Astrocyte (in vitro differentiated cells and primary cell): Measurements from ENCODE around the gene MYO1E. TPM values are rescaled to one million over a fixed set of nuclear protein-coding genes. Genes with fewer than 3 reads are reported as not detected.

Source experiments
- DNase-seq: peaks from one replicate; pipeline ENCODE4 v3.0.0-alpha.2; 2010; ENCODE audit warnings: low read depth
- FAIRE-seq: peaks from 2 replicates; lab custom pipeline; 2011; peaks lifted over from hg19 to GRCh38; lab: Jason Lieb, UNC
- H2AFZ ChIP-seq: 2 replicates; pipeline ENCODE4 v1.6.0; 2012; ENCODE audit warnings: low read depth, low read length, inconsistent platforms
- H3K27ac ChIP-seq: 2 replicates; pipeline ENCODE4 v1.5.1; 2011; ENCODE audit warnings: low read depth, low read length, inconsistent platforms
- H3K27me3 ChIP-seq: 2 replicates; pipeline ENCODE4 v1.6.0; 2011; ENCODE audit warnings: low read length, inconsistent platforms; ENCODE audit not compliant: insufficient read depth
- H3K36me3 ChIP-seq: 2 replicates; pipeline ENCODE4 v1.5.1; 2011; ENCODE audit warnings: low read length, inconsistent platforms; ENCODE audit not compliant: insufficient read depth
- H3K4me1 ChIP-seq: 2 replicates; pipeline ENCODE4 v1.5.1; 2011; ENCODE audit warnings: low read length, inconsistent platforms; ENCODE audit not compliant: insufficient read depth
- H3K4me2 ChIP-seq: 2 replicates; pipeline ENCODE4 v1.6.0; 2012; ENCODE audit warnings: low read length, inconsistent platforms
- H3K4me3 ChIP-seq: 2 replicates; pipeline ENCODE4 v1.5.1; 2011; ENCODE audit warnings: low read depth, mild to moderate bottlenecking, low read length, inconsistent platforms; ENCODE audit not compliant: insufficient read depth
- H3K79me2 ChIP-seq: 2 replicates; pipeline ENCODE4 v1.6.0; 2012; ENCODE audit warnings: mild to moderate bottlenecking, low read length, inconsistent platforms; ENCODE audit not compliant: insufficient read depth
- H3K9ac ChIP-seq: 2 replicates; pipeline ENCODE4 v1.6.0; 2012; ENCODE audit warnings: mild to moderate bottlenecking, low read length, inconsistent platforms
- H3K9me3 ChIP-seq: 2 replicates; pipeline ENCODE4 v1.5.1; 2012; ENCODE audit warnings: low read depth, mild to moderate bottlenecking, low read length, inconsistent platforms; ENCODE audit not compliant: insufficient read depth
- H4K20me1 ChIP-seq: 2 replicates; pipeline ENCODE4 v1.6.0; 2012; ENCODE audit warnings: low read length, inconsistent platforms; ENCODE audit not compliant: insufficient read depth
- H3K27ac Mint-ChIP-seq: one replicate; pipeline ENCODE4 v1.8.0; 2021; ENCODE audit warnings: mild to moderate bottlenecking, mixed read lengths; ENCODE audit not compliant: unreplicated experiment
- H3K27me3 Mint-ChIP-seq: one replicate; pipeline ENCODE4 v1.8.0; 2021; ENCODE audit warnings: low read depth, mixed read lengths; ENCODE audit not compliant: unreplicated experiment
- H3K36me3 Mint-ChIP-seq: one replicate; pipeline ENCODE4 v1.8.0; 2021; ENCODE audit warnings: low read depth, mixed read lengths; ENCODE audit not compliant: unreplicated experiment
- H3K4me1 Mint-ChIP-seq: one replicate; pipeline ENCODE4 v1.8.0; 2021; ENCODE audit warnings: low read depth, mixed read lengths; ENCODE audit not compliant: unreplicated experiment
- H3K4me3 Mint-ChIP-seq: one replicate; pipeline ENCODE4 v1.8.0; 2021; ENCODE audit warnings: mild to moderate bottlenecking, moderate library complexity, mixed read lengths; ENCODE audit not compliant: unreplicated experiment
- H3K9me3 Mint-ChIP-seq: one replicate; pipeline ENCODE4 v1.8.0; 2021; ENCODE audit warnings: mild to moderate bottlenecking, mixed read lengths; ENCODE audit not compliant: unreplicated experiment
- EZH2 ChIP-seq: IDR thresholded peaks from 2 replicates; pipeline ENCODE4 v1.6.1; 2012; ENCODE audit warnings: mild to moderate bottlenecking, low read length, inconsistent platforms; ENCODE audit not compliant: insufficient read depth
- total RNA-seq: library from RNA; stranded (reverse); gene quantifications from 2 replicates; pipeline ENCODE4 v1.2.1, GENCODE V29; 2021
- TF ChIP-seq, protein P1 (sequence below): IDR thresholded peaks from 2 replicates; pipeline ENCODE4 v1.5.1; 2011; ENCODE audit warnings: low read depth, mild to moderate bottlenecking, inconsistent platforms, low read length, moderate library complexity; ENCODE audit not compliant: insufficient read depth

Gene MYO1E
- total RNA-seq, 1 donor from 2014 or later: 227 TPM

DNA sequence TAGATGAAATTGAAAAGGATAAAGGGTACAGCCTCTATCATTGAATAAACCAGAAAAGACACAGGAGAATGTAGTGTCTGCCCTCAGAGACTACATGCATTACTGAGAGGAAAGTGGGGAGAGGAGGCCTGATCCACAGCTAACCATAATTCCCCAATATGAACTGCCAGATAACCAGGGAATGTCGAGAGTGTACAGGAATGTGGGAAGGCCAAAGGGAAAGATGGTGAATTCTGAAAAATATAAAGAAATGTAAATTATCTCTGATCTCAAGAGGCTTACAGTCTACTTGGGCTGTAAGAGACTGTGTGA lies 22.3 kb downstream of the MYO1E start:
- Mint-ChIP-seq H3K4me1 (peaks cover 34% of the 10 kb centered on the region), H3K27me3 (no peaks in the 10 kb centered on the region), H3K9me3 (no peaks in the 10 kb centered on the region), H3K4me3 (peak overlapping the region; percentile 17), H3K36me3 (peaks cover 4% of the 10 kb centered on the region), H3K27ac (peak overlapping the region; percentile 96)
- FAIRE-seq: no peak
- DNase-seq: no peak
- Histone ChIP-seq H3K4me3 (no peak overlapping the region), H3K27me3 (no peaks in the 10 kb centered on the region), H2AFZ (no peak overlapping the region), H4K20me1 (peaks cover 71% of the 10 kb centered on the region), H3K4me2 (peak overlapping the region; percentile 76), H3K9me3 (no peaks in the 10 kb centered on the region), H3K4me1 (peaks cover 17% of the 10 kb centered on the region), H3K9ac (peak overlapping the region; percentile 62), H3K36me3 (no peaks in the 10 kb centered on the region), H3K27ac (peak overlapping the region; percentile 89), H3K79me2 (peaks cover 86% of the 10 kb centered on the region)
- TF ChIP-seq, protein P1, sequence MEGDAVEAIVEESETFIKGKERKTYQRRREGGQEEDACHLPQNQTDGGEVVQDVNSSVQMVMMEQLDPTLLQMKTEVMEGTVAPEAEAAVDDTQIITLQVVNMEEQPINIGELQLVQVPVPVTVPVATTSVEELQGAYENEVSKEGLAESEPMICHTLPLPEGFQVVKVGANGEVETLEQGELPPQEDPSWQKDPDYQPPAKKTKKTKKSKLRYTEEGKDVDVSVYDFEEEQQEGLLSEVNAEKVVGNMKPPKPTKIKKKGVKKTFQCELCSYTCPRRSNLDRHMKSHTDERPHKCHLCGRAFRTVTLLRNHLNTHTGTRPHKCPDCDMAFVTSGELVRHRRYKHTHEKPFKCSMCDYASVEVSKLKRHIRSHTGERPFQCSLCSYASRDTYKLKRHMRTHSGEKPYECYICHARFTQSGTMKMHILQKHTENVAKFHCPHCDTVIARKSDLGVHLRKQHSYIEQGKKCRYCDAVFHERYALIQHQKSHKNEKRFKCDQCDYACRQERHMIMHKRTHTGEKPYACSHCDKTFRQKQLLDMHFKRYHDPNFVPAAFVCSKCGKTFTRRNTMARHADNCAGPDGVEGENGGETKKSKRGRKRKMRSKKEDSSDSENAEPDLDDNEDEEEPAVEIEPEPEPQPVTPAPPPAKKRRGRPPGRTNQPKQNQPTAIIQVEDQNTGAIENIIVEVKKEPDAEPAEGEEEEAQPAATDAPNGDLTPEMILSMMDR: no peak
- TF ChIP-seq EZH2: no peak

DNA sequence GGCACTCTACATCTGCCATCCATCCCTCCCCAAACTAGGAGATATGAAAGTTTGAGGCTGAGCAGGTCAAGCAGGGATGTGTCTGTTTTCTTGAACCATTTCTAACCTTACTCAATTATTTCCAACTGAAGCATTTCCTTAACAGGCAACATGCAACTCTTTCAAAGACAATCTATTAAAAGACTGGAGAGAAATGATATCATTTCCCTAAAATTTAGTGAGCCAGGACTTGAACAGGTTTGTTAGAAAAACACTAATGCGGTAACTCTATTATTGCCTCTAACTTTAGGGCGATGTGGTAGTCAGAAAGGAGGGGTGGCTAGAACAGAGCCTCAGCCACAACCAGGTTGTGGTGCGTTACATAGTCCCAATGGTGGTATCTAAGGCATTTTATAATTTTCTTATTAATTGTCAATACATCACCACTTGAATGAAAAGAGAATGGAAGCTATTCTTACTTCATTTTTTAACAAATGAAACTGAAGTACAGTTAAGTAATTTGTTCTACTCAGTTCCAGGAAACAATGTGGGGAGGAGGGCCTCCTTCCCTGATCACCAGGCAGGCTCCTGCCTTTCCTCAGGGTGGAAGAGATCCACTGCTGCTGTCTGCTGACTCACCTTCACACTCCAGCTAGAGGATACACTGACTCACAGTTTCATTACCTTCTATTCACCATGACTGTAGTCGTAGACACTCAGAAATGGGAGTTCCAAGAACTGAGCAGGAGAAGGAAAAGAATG lies 22.8 kb downstream of the MYO1E start:
- H3K27ac Mint-ChIP-seq: peak overlapping the region; percentile 96
- Histone ChIP-seq H3K27me3 (no peaks in the 10 kb centered on the region), H3K4me1 (peaks cover 17% of the 10 kb centered on the region), H3K9ac (peak overlapping the region; percentile 62), H3K79me2 (peaks cover 86% of the 10 kb centered on the region), H3K36me3 (no peaks in the 10 kb centered on the region), H3K4me3 (no peak overlapping the region), H3K9me3 (no peaks in the 10 kb centered on the region), H3K4me2 (peak overlapping the region; percentile 76), H2AFZ (no peak overlapping the region), H4K20me1 (peaks cover 71% of the 10 kb centered on the region), H3K27ac (peak overlapping the region; percentile 89)
- DNase-seq (peak; percentile 97), FAIRE-seq (peak; percentile 99)
- no peaks in the 10 kb centered on the region for H3K9me3 Mint-ChIP-seq
- peaks cover 32% of the 10 kb centered on the region for H3K4me1 Mint-ChIP-seq
- peak overlapping the region; percentile 17 for H3K4me3 Mint-ChIP-seq
- peaks cover 4% of the 10 kb centered on the region for H3K36me3 Mint-ChIP-seq
- TF ChIP-seq EZH2: no peak
- TF ChIP-seq, protein P1: no peak
- no peaks in the 10 kb centered on the region for H3K27me3 Mint-ChIP-seq

DNA sequence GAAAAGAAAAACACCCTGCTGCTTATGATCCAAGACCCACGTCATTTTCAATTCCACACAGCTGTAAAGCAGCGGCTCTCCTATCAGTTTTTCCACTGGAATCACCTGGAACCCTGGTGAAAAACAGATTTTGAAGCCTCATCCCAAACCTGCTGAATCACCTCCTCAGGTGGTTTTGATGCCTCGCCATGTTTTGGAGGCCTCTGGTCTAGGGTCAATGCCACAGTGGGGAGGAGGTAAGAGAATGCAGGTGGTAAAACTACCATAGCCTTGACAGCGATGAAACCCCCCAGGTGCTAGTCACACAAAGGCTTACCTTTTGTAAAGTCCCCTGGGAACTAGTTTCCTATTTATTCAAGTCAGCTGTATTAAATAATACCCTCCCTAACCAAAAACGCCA lies 24.8 kb downstream of the MYO1E start:
- DNase-seq: no peak
- Mint-ChIP-seq H3K36me3 (peaks cover 11% of the 10 kb centered on the region), H3K9me3 (peaks cover 6% of the 10 kb centered on the region), H3K27me3 (no peaks in the 10 kb centered on the region), H3K27ac (no peak overlapping the region), H3K4me1 (peaks cover 33% of the 10 kb centered on the region), H3K4me3 (no peak overlapping the region)
- H3K4me2 ChIP-seq: no peak overlapping the region
- FAIRE-seq: no peak
- TF ChIP-seq EZH2: no peak
- TF ChIP-seq, protein P1: no peak
- H3K9me3 ChIP-seq: no peaks in the 10 kb centered on the region
- H3K4me3 ChIP-seq: no peak overlapping the region
- H3K36me3 ChIP-seq: no peaks in the 10 kb centered on the region
- no peak overlapping the region for H2AFZ ChIP-seq
- no peak overlapping the region for H3K27ac ChIP-seq
- peaks cover 17% of the 10 kb centered on the region for H3K4me1 ChIP-seq
- peaks cover 87% of the 10 kb centered on the region for H3K79me2 ChIP-seq
- no peaks in the 10 kb centered on the region for H3K27me3 ChIP-seq
- H3K9ac ChIP-seq: no peak overlapping the region
- peaks cover 71% of the 10 kb centered on the region for H4K20me1 ChIP-seq
